HEK293 (cell line): ENCODE measurements around the gene AATK.

ENCODE experiments used
- BCL11B ChIP-seq: fragments of 450-650 bp; formaldehyde crosslinking; IDR thresholded peaks from 2 replicates; pipeline ENCODE4 v1.5.1; 2016; ENCODE audit warnings: low read depth, missing biosample characterization, missing genetic modification characterization
- CTCF ChIP-seq: fragments of 450-650 bp; formaldehyde crosslinking; IDR thresholded peaks from 2 replicates; pipeline ENCODE4 v1.5.1; 2016; ENCODE audit warnings: missing biosample characterization, missing genetic modification characterization
- EGR2 ChIP-seq: fragments of 450-650 bp; formaldehyde crosslinking; IDR thresholded peaks from 2 replicates; pipeline ENCODE4 v1.5.1; 2016; ENCODE audit warnings: low read depth, missing biosample characterization, missing genetic modification characterization
- FEZF1 ChIP-seq: fragments of 450-650 bp; formaldehyde crosslinking; IDR thresholded peaks from 2 replicates; pipeline ENCODE4 v1.5.1; 2016; ENCODE audit warnings: missing biosample characterization, missing genetic modification characterization
- KLF1 ChIP-seq: fragments of 450-650 bp; formaldehyde crosslinking; IDR thresholded peaks from 2 replicates; pipeline ENCODE4 v1.5.1; 2016; ENCODE audit warnings: missing biosample characterization, missing genetic modification characterization
- MZF1 ChIP-seq: fragments of 450-650 bp; formaldehyde crosslinking; IDR thresholded peaks from 2 replicates; pipeline ENCODE4 v1.5.1; 2017; ENCODE audit warnings: missing biosample characterization, missing genetic modification characterization, borderline replicate concordance
- PBX3 ChIP-seq: sonication (generic); formaldehyde crosslinking; IDR thresholded peaks from 2 replicates; pipeline ENCODE4 v1.8.1; 2022; ENCODE audit warnings: mild to moderate bottlenecking, moderate library complexity, missing genetic modification reagents
- PRDM10 ChIP-seq: fragments of 450-650 bp; formaldehyde crosslinking; IDR thresholded peaks from 2 replicates; pipeline ENCODE4 v1.5.1; 2016; ENCODE audit warnings: missing biosample characterization, missing genetic modification characterization
- SCRT1 ChIP-seq: fragments of 450-650 bp; formaldehyde crosslinking; IDR thresholded peaks from 2 replicates; pipeline ENCODE4 v1.5.1; 2016; ENCODE audit warnings: missing biosample characterization, missing genetic modification characterization, borderline replicate concordance
- SP7 ChIP-seq: fragments of 450-650 bp; formaldehyde crosslinking; IDR thresholded peaks from 2 replicates; pipeline ENCODE4 v1.5.1; 2016; ENCODE audit warnings: missing biosample characterization, missing genetic modification characterization
- ZBTB48 ChIP-seq: fragments of 450-650 bp; formaldehyde crosslinking; IDR thresholded peaks from 2 replicates; pipeline ENCODE4 v1.5.1; 2016; ENCODE audit warnings: missing biosample characterization, missing genetic modification characterization
- ZNF10 ChIP-seq: fragments of 450-650 bp; formaldehyde crosslinking; IDR thresholded peaks from 2 replicates; pipeline ENCODE4 v1.5.1; 2017; ENCODE audit warnings: missing biosample characterization, missing genetic modification characterization
- ZNF18 ChIP-seq: fragments of 450-650 bp; formaldehyde crosslinking; IDR thresholded peaks from 2 replicates; pipeline ENCODE4 v1.5.1; 2016; ENCODE audit warnings: missing biosample characterization, missing genetic modification characterization
- ZNF184 ChIP-seq: fragments of 450-650 bp; IDR thresholded peaks from 2 replicates; pipeline ENCODE4 v1.5.1; 2018; ENCODE audit warnings: missing biosample characterization, mild to moderate bottlenecking, missing genetic modification characterization
- ZNF274 ChIP-seq, 2 experiments: fragments of 200-500 bp in 1 of 2; fragments of 450-650 bp in 1 of 2; sonication (Bioruptor generic) in 1 of 2; formaldehyde crosslinking in 1 of 2; IDR thresholded peaks; 2 replicates each; pipeline versions ENCODE4 v1.5.1 to v1.6.1; 2014 to 2016; ENCODE audit warnings: borderline replicate concordance in 1 of 2, inconsistent platforms in 1 of 2, low read length in 1 of 2, missing biosample characterization in 1 of 2, missing genetic modification characterization in 1 of 2
- ZNF324 ChIP-seq: fragments of 450-650 bp; formaldehyde crosslinking; IDR thresholded peaks from 2 replicates; pipeline ENCODE4 v1.5.1; 2016; ENCODE audit warnings: missing biosample characterization, missing genetic modification characterization
- ZNF335 ChIP-seq: fragments of 450-650 bp; formaldehyde crosslinking; conservative IDR thresholded peaks from 2 replicates; pipeline ENCODE4 v1.5.1; 2016; ENCODE audit warnings: missing biosample characterization, missing genetic modification characterization
- ZNF366 ChIP-seq: fragments of 450-650 bp; formaldehyde crosslinking; conservative IDR thresholded peaks from 2 replicates; pipeline ENCODE4 v1.5.1; 2016; ENCODE audit warnings: missing biosample characterization, missing genetic modification characterization
- ZNF423 ChIP-seq: fragments of 450-650 bp; formaldehyde crosslinking; IDR thresholded peaks from 2 replicates; pipeline ENCODE4 v1.5.1; 2016; ENCODE audit warnings: missing biosample characterization, missing genetic modification characterization
- ZNF426 ChIP-seq: fragments of 450-650 bp; formaldehyde crosslinking; IDR thresholded peaks from 2 replicates; pipeline ENCODE4 v1.5.1; 2017; ENCODE audit warnings: missing biosample characterization, missing genetic modification characterization, mild to moderate bottlenecking, inconsistent platforms, moderate library complexity
- ZNF555 ChIP-seq: fragments of 450-650 bp; formaldehyde crosslinking; conservative IDR thresholded peaks from 2 replicates; pipeline ENCODE4 v1.5.1; 2017; ENCODE audit warnings: missing biosample characterization, mild to moderate bottlenecking, missing genetic modification characterization, inconsistent platforms
- ZNF707 ChIP-seq: fragments of 450-650 bp; formaldehyde crosslinking; IDR thresholded peaks from 2 replicates; pipeline ENCODE4 v1.5.1; 2016; ENCODE audit warnings: missing biosample characterization, missing genetic modification characterization
- ZNF843 ChIP-seq: fragments of 450-650 bp; formaldehyde crosslinking; IDR thresholded peaks from 2 replicates; pipeline ENCODE4 v1.5.1; 2016; ENCODE audit warnings: missing biosample characterization, missing genetic modification characterization
- ZSCAN16 ChIP-seq: fragments of 450-650 bp; formaldehyde crosslinking; IDR thresholded peaks from 2 replicates; pipeline ENCODE4 v1.5.1; 2016; ENCODE audit warnings: missing biosample characterization, missing genetic modification characterization
- TF ChIP-seq, protein P1 (sequence below): fragments of 450-650 bp; formaldehyde crosslinking; IDR thresholded peaks from 2 replicates; pipeline ENCODE4 v1.5.1; 2016; ENCODE audit warnings: missing biosample characterization, missing genetic modification characterization
- TF ChIP-seq, protein P2 (sequence below): IDR thresholded peaks from 2 replicates; pipeline ENCODE4 v1.6.1; 2011; ENCODE audit warnings: mild to moderate bottlenecking, low read depth, low read length, borderline replicate concordance
- TF ChIP-seq, protein P3 (sequence below): fragments of 450-650 bp; formaldehyde crosslinking; IDR thresholded peaks from 2 replicates; pipeline ENCODE4 v1.5.1; 2017; ENCODE audit warnings: missing biosample characterization, missing genetic modification characterization

AATK gene

GRCh38 chr17:81142301-81143199 is 23.5 kb downstream of the AATK start (continued):
- TF ChIP-seq ZNF184 (tag by site-specific recombination): no peak
- no peak for TF ChIP-seq ZSCAN16 (tag by site-specific recombination)
- no peak for TF ChIP-seq ZNF18
- peak; percentile 75 for TF ChIP-seq KLF1 (tag by site-specific recombination)
- no peak for TF ChIP-seq SCRT1 (tag by site-specific recombination)
- TF ChIP-seq SP7 (tag by site-specific recombination): 0 out of 2 replicates have a peak, but pooled peaks have one; percentile 26
- no peak for TF ChIP-seq BCL11B (tag by site-specific recombination)
- TF ChIP-seq ZNF335 (tag by site-specific recombination): no peak; the same call in 1 of the 2 replicates
- peak; percentile 57; the same call in 1 of the 2 replicates for TF ChIP-seq ZNF366 (tag by site-specific recombination)
- TF ChIP-seq MZF1 (tag by site-specific recombination): no peak
- no peak for TF ChIP-seq ZNF426 (tag by site-specific recombination)
- TF ChIP-seq ZNF423 (tag by site-specific recombination): no peak
- no peak for TF ChIP-seq FEZF1
- TF ChIP-seq, protein P1, sequence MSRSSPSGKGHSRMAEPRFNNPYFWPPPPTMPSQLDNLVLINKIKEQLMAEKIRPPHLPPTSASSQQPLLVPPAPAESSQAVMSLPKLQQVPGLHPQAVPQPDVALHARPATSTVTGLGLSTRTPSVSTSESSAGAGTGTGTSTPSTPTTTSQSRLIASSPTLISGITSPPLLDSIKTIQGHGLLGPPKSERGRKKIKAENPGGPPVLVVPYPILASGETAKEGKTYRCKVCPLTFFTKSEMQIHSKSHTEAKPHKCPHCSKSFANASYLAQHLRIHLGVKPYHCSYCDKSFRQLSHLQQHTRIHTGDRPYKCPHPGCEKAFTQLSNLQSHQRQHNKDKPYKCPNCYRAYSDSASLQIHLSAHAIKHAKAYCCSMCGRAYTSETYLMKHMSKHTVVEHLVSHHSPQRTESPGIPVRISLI: no peak
- peak; percentile 93 for TF ChIP-seq PRDM10 (tag by site-specific recombination)
- no peak for TF ChIP-seq ZBTB48 (tag by site-specific recombination)
- TF ChIP-seq ZNF10: no peak
- TF ChIP-seq ZNF843 (tag by site-specific recombination): no peak
- TF ChIP-seq, protein P2, sequence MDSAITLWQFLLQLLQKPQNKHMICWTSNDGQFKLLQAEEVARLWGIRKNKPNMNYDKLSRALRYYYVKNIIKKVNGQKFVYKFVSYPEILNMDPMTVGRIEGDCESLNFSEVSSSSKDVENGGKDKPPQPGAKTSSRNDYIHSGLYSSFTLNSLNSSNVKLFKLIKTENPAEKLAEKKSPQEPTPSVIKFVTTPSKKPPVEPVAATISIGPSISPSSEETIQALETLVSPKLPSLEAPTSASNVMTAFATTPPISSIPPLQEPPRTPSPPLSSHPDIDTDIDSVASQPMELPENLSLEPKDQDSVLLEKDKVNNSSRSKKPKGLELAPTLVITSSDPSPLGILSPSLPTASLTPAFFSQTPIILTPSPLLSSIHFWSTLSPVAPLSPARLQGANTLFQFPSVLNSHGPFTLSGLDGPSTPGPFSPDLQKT: no peak
- TF ChIP-seq ZNF707: no peak
- TF ChIP-seq ZNF324 (tag by site-specific recombination): no peak
- peak; percentile 15 for TF ChIP-seq EGR2
- peak; percentile 86 for TF ChIP-seq CTCF (tag by site-specific recombination)
- no peak for TF ChIP-seq ZNF555 (tag by site-specific recombination)
- TF ChIP-seq PBX3 (CRISPR knock-in tag): no peak
- TF ChIP-seq, protein P3, sequence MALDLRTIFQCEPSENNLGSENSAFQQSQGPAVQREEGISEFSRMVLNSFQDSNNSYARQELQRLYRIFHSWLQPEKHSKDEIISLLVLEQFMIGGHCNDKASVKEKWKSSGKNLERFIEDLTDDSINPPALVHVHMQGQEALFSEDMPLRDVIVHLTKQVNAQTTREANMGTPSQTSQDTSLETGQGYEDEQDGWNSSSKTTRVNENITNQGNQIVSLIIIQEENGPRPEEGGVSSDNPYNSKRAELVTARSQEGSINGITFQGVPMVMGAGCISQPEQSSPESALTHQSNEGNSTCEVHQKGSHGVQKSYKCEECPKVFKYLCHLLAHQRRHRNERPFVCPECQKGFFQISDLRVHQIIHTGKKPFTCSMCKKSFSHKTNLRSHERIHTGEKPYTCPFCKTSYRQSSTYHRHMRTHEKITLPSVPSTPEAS (tag by site-specific recombination): no peak
- no peak for TF ChIP-seq ZNF274 (IDR thresholded peaks at IDR 0.05; ENCODE audit: low read length)
- TF ChIP-seq ZNF274 (tag by site-specific recombination; IDR thresholded peaks at IDR 0.05; ENCODE audit: borderline replicate concordance): no peak
